ENCODE results near the gene NPAS4.

DNA sequence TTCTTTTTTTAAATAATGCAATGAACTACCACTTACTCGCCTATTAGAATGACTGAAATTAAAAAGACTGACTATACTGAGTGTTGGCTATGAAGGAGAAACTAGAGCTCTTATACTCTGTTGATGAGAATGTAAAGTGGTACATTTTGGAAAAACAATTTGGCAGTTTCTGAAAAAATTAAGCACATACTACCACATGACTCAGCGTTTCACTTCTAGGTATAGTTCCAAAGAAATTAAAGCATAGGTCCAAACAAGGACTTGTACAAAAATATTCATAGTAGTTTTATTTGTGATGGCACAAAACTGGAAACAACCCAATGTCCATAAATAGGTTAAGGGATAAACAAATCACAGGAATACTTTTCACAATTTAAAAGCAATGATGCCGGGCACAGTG is 26.9 kb upstream of the NPAS4 start:
- TF ChIP-seq, protein P1, sequence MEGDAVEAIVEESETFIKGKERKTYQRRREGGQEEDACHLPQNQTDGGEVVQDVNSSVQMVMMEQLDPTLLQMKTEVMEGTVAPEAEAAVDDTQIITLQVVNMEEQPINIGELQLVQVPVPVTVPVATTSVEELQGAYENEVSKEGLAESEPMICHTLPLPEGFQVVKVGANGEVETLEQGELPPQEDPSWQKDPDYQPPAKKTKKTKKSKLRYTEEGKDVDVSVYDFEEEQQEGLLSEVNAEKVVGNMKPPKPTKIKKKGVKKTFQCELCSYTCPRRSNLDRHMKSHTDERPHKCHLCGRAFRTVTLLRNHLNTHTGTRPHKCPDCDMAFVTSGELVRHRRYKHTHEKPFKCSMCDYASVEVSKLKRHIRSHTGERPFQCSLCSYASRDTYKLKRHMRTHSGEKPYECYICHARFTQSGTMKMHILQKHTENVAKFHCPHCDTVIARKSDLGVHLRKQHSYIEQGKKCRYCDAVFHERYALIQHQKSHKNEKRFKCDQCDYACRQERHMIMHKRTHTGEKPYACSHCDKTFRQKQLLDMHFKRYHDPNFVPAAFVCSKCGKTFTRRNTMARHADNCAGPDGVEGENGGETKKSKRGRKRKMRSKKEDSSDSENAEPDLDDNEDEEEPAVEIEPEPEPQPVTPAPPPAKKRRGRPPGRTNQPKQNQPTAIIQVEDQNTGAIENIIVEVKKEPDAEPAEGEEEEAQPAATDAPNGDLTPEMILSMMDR (IDR thresholded peaks at IDR 0.05) = no peak
- TF ChIP-seq POLR2A (IDR thresholded peaks at IDR 0.05) = no peak

Measured in testis (tissue), 2 donors.